Transverse colon (tissue), 4 donors: Measurements from ENCODE around the gene ARPIN.

ENCODE experiments used
- EP300 ChIP-seq: sonication (generic); formaldehyde crosslinking; IDR thresholded peaks from one replicate; pipeline ENCODE4 v1.6.1; 2017; ENCODE audit warnings: antibody characterized with exemption, low read depth
- POLR2A ChIP-seq: fragments of 450-650 bp; IDR thresholded peaks from one replicate; pipeline ENCODE4 v1.6.1; 2016; ENCODE audit warnings: antibody characterized with exemption, mild to moderate bottlenecking, moderate library complexity
- POLR2AphosphoS5 ChIP-seq, 3 donors: sonication (generic); formaldehyde crosslinking; IDR thresholded peaks; one replicate each; pipeline ENCODE4 v1.6.1; 2016; ENCODE audit warnings: antibody characterized with exemption in 3 of 3
- TF ChIP-seq, protein P1 (sequence below), 5 experiments: fragments of 200-600 bp in 3 of 5; fragments of 450-650 bp in 2 of 5; sonication (generic) in 3 of 5; IDR thresholded peaks; 1 replicate in 2 of 5; 2 replicates in 3 of 5; pipeline ENCODE4 v1.5.1; 2016 to 2017; ENCODE audit warnings: antibody characterized with exemption in 5 of 5, inconsistent platforms in 3 of 5, mild to moderate bottlenecking in 2 of 5, moderate library complexity in 1 of 5

- no peak for TF ChIP-seq POLR2AphosphoS5 (IDR thresholded peaks at IDR 0.05)
- no peak for TF ChIP-seq POLR2A
- no peak for TF ChIP-seq EP300
- TF ChIP-seq, protein P1, sequence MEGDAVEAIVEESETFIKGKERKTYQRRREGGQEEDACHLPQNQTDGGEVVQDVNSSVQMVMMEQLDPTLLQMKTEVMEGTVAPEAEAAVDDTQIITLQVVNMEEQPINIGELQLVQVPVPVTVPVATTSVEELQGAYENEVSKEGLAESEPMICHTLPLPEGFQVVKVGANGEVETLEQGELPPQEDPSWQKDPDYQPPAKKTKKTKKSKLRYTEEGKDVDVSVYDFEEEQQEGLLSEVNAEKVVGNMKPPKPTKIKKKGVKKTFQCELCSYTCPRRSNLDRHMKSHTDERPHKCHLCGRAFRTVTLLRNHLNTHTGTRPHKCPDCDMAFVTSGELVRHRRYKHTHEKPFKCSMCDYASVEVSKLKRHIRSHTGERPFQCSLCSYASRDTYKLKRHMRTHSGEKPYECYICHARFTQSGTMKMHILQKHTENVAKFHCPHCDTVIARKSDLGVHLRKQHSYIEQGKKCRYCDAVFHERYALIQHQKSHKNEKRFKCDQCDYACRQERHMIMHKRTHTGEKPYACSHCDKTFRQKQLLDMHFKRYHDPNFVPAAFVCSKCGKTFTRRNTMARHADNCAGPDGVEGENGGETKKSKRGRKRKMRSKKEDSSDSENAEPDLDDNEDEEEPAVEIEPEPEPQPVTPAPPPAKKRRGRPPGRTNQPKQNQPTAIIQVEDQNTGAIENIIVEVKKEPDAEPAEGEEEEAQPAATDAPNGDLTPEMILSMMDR (IDR thresholded peaks at IDR 0.05) = no peak
Observed at GRCh38 chr15:89917442-89918101, 4.8 kb upstream of the ARPIN start.
